Vagina (tissue), 2 donors: ENCODE data around the gene CYP3A7. TPM values are rescaled to one million over a fixed set of nuclear protein-coding genes. Genes with fewer than 3 reads are reported as not detected.
"Not testable (repeated sequence)": the region's sequence is repeated elsewhere in the genome, so short reads cannot be mapped to it uniquely, and the experiment has no call there.

ENCODE experiments used
- DNase-seq, 2 donors: peaks; one replicate each; pipeline ENCODE4 v3.0.0-alpha.2; 2017; ENCODE audit errors: extremely low spot score in 2 of 2
- H3K27ac ChIP-seq: fragments of 200-600 bp; sonication (generic); one replicate; pipeline ENCODE4 v1.5.1; 2019
- H3K27me3 ChIP-seq: fragments of 200-600 bp; sonication (generic); one replicate; pipeline ENCODE4 v1.5.1; 2019
- H3K36me3 ChIP-seq, 2 donors: fragments of 200-600 bp; sonication (generic); one replicate each; pipeline ENCODE4 v1.5.1; 2017 to 2019
- H3K4me1 ChIP-seq: fragments of 200-600 bp; sonication (generic); one replicate; pipeline ENCODE4 v1.5.1; 2019
- H3K4me3 ChIP-seq, 2 donors: fragments of 200-600 bp; sonication (generic); 1 replicate in 1 of 2; 2 replicates in 1 of 2; pipeline ENCODE4 v1.5.1; 2016 to 2019
- H3K9me3 ChIP-seq: fragments of 200-600 bp; sonication (generic); one replicate; pipeline ENCODE4 v1.5.1; 2019
- CTCF ChIP-seq, 3 experiments: fragments of 450-650 bp in 2 of 3; fragments of 200-600 bp in 1 of 3; sonication (generic) in 1 of 3; IDR thresholded peaks; one replicate each; pipeline ENCODE4 v1.5.1; 2017 to 2019; ENCODE audit warnings: antibody characterized with exemption in 3 of 3, mild to moderate bottlenecking in 2 of 3, moderate library complexity in 2 of 3
- POLR2A ChIP-seq, 2 donors: fragments of 450-650 bp; IDR thresholded peaks; one replicate each; pipeline ENCODE4 v1.6.1; 2017; ENCODE audit warnings: antibody characterized with exemption in 2 of 2, mild to moderate bottlenecking in 2 of 2, moderate library complexity in 2 of 2
- POLR2AphosphoS5 ChIP-seq, 2 donors: sonication (generic); formaldehyde crosslinking; IDR thresholded peaks; one replicate each; pipeline ENCODE4 v1.9.0; 2017; ENCODE audit warnings: antibody characterized with exemption in 2 of 2, mild to moderate bottlenecking in 2 of 2, low read depth in 1 of 2; ENCODE audit not compliant: insufficient read depth in 1 of 2
- intact Hi-C: fragments of 100-400 bp; cut with DNase I; formaldehyde crosslinking; loops from one replicate; pipeline ENCODE4 v1.15.1; 2023
- total RNA-seq: library from RNA; depleted of rRNA; stranded (reverse); fragments of >200 nt; gene quantifications from one replicate; pipeline ENCODE4 v1.2.3, GENCODE V29; 2016

CYP3A7 gene
- total RNA-seq, 1 donor from 2014 or later = not detected

- TF ChIP-seq CTCF (IDR thresholded peaks at IDR 0.05) = no peak
- TF ChIP-seq POLR2A (IDR thresholded peaks at IDR 0.05) = no peak
- no peak overlapping the region for H3K27ac ChIP-seq
Observed at GRCh38 chr7:99709838-99710578, 25.0 kb downstream of the CYP3A7 start.

DNA sequence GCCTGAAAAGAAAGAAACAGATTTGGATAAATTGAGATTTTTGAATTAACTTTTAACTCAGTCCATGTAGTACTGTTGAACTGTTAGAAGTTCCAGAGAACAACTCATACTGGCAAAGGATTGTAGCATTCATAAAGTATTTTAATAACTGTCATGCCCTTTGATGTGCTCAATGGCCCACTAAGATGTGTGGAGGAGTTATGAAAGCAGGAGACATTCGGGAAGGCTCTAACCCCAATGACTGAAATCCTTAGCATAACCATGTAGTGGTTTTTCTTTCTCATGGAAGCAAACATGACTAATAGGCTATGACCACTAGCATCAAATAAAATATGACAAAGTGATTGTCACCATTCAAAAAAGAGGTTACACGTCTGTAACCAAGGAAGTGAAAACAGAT is 25.7 kb downstream of the CYP3A7 start:
- intact Hi-C loops = no loop called here
- no peaks in the 10 kb centered on the region for H3K36me3 ChIP-seq
- no peaks in the 10 kb centered on the region for H3K27me3 ChIP-seq
- no peaks in the 10 kb centered on the region for H3K4me1 ChIP-seq
- H3K27ac ChIP-seq = no peak overlapping the region
- TF ChIP-seq POLR2AphosphoS5 (IDR thresholded peaks at IDR 0.05; ENCODE audit: insufficient read depth in 1 of 2, low read depth in 1 of 2) (no peak), POLR2A (IDR thresholded peaks at IDR 0.05) (no peak), CTCF (IDR thresholded peaks at IDR 0.05) (no peak)
- no peaks in the 10 kb centered on the region for H3K9me3 ChIP-seq
- no peak overlapping the region for H3K4me3 ChIP-seq
- DNase-seq = no peak

More at GRCh38 chr7:99709838-99710578, 25.0 kb downstream of the CYP3A7 start:
- no peaks in the 10 kb centered on the region for H3K36me3 ChIP-seq
- H3K9me3 ChIP-seq = no peaks in the 10 kb centered on the region
- intact Hi-C loops = no loop called here
- no peak overlapping the region for H3K4me3 ChIP-seq
- no peak for DNase-seq
- H3K4me1 ChIP-seq = no peaks in the 10 kb centered on the region
- H3K27me3 ChIP-seq = no peaks in the 10 kb centered on the region

DNA sequence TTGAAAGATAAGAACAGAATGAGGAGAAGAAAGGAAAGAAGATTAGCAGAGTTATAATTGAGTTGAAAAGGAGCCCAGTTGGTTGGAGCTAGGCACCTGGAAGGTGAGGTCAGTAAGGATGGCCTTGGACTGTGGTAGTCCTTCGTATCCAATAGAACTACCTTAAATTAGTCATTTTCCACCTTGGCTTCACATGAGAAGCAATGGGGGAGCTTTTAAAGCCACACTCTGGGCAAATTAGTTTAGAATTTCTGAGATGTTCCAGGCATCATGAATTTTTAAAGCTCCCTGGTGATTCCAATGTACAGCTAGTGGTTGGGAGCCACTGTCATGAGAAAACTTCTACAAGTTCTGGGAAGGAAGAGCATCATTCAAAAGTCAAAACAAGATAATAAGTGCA is 27.9 kb downstream of the CYP3A7 start:
- H3K36me3 ChIP-seq = no peaks in the 10 kb centered on the region
- no peak for TF ChIP-seq POLR2AphosphoS5 (IDR thresholded peaks at IDR 0.05; ENCODE audit: insufficient read depth in 1 of 2, low read depth in 1 of 2)
- TF ChIP-seq CTCF (IDR thresholded peaks at IDR 0.05) = no peak
- no peak for TF ChIP-seq POLR2A (IDR thresholded peaks at IDR 0.05)
- no peak overlapping the region for H3K27ac ChIP-seq
- no peak for DNase-seq
- no peak overlapping the region for H3K4me3 ChIP-seq
- no peaks in the 10 kb centered on the region for H3K4me1 ChIP-seq
- H3K27me3 ChIP-seq = no peaks in the 10 kb centered on the region
- no peaks in the 10 kb centered on the region for H3K9me3 ChIP-seq
- intact Hi-C loops = no loop called here

DNA sequence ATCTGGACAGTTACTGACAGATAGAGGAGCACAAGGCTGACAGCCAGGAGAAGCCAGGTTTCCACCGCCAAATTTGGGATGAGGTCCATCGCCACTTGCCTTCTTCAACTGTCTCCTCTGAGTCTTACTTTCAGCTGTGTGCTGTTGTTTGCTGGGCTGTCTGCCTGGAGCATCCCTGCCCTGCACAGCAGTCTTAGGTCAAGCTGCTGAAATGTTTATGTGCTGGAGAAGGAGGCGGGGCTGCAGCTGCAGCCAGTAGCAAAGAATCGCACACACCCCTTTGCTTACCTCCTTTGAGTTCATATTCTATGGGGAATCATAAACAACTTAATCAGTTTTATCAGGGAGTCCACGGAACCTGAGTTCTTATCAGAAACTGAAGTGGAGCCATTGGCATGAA is 35.0 kb downstream of the CYP3A7 start:
- H3K4me1 ChIP-seq = peaks cover 9% of the 10 kb centered on the region
- H3K27ac ChIP-seq = no peak overlapping the region
- H3K9me3 ChIP-seq = no peaks in the 10 kb centered on the region
- TF ChIP-seq POLR2A (IDR thresholded peaks at IDR 0.05) (no peak), CTCF (IDR thresholded peaks at IDR 0.05) (no peak), POLR2AphosphoS5 (IDR thresholded peaks at IDR 0.05; ENCODE audit: insufficient read depth in 1 of 2, low read depth in 1 of 2) (no peak)
- H3K36me3 ChIP-seq = no peaks in the 10 kb centered on the region
- no peak overlapping the region for H3K4me3 ChIP-seq
- no peak for DNase-seq
- no peaks in the 10 kb centered on the region for H3K27me3 ChIP-seq
- intact Hi-C loops = no loop called here

- H3K4me1 ChIP-seq, H3K9me3 ChIP-seq, H3K36me3 ChIP-seq, H3K27me3 ChIP-seq, intact Hi-C loops, DNase-seq, H3K4me3 ChIP-seq, H3K27ac ChIP-seq: not testable (repeated sequence)
Observed at GRCh38 chr7:99698867-99699730, 35.9 kb downstream of the CYP3A7 start.
